GM18505 (cell line): ENCODE measurements around the gene EHD2.
"Not testable (repeated sequence)": the region's sequence is repeated elsewhere in the genome, so short reads cannot be mapped to it uniquely, and the experiment has no call there.

Experiments
- ATAC-seq: cut with Tn5 transposase; IDR thresholded peaks from one replicate; pipeline ENCODE4 v1.9.1; 2021; ENCODE audit not compliant: unreplicated experiment
- POLR2A ChIP-seq: IDR thresholded peaks from 4 replicates; pipeline ENCODE4 v1.6.1; 2011; ENCODE audit warnings: borderline replicate concordance; ENCODE audit not compliant: insufficient read depth, insufficient read length; ENCODE audit errors: extremely low read depth

Gene EHD2

GRCh38 chr19:47755065-47755761 lies 42.0 kb downstream of the EHD2 start:
- TF ChIP-seq POLR2A, result no peak
- ATAC-seq, result no peak

GRCh38 chr19:47755762-47756626 lies 42.8 kb downstream of the EHD2 start:
- ATAC-seq, result no peak
- TF ChIP-seq POLR2A, result no peak

- no peak for TF ChIP-seq POLR2A
Observed at GRCh38 chr19:47756627-47756929, 43.4 kb downstream of the EHD2 start.

GRCh38 chr19:47756953-47757608 lies 43.9 kb downstream of the EHD2 start:
- no peak for TF ChIP-seq POLR2A
- no peak for ATAC-seq

More at GRCh38 chr19:47756627-47756929, 43.4 kb downstream of the EHD2 start:
- ATAC-seq, result no peak

GRCh38 chr19:47757617-47758442 lies 44.6 kb downstream of the EHD2 start:
- no peak for ATAC-seq
- no peak for TF ChIP-seq POLR2A

- no peak for ATAC-seq
- TF ChIP-seq POLR2A, result no peak
Observed at GRCh38 chr19:47758443-47758804, 45.2 kb downstream of the EHD2 start.

GRCh38 chr19:47760632-47760999 lies 47.4 kb downstream of the EHD2 start:
- no peak for TF ChIP-seq POLR2A
- no peak for ATAC-seq

GRCh38 chr19:47761566-47761965 lies 48.3 kb downstream of the EHD2 start:
- TF ChIP-seq POLR2A, result no peak
- ATAC-seq, result no peak

GRCh38 chr19:47762151-47762550 lies 48.9 kb downstream of the EHD2 start:
- TF ChIP-seq POLR2A, result no peak
- ATAC-seq, result no peak

GRCh38 chr19:47762615-47763308 lies 49.5 kb downstream of the EHD2 start:
- no peak for ATAC-seq
- no peak for TF ChIP-seq POLR2A

GRCh38 chr19:47764705-47765104 lies 51.5 kb downstream of the EHD2 start:
- not testable (repeated sequence) for ATAC-seq

GRCh38 chr19:47765523-47766358 lies 52.5 kb downstream of the EHD2 start:
- no peak for ATAC-seq
- no peak for TF ChIP-seq POLR2A
